ENCODE data around the gene MAPK8.
A peak's percentile ranks its signal among the peaks of the same experiment; 100 is the strongest.

MAPK8 gene

GRCh38 chr10:48292616-48293015, 13.9 kb upstream of the MAPK8 start:
- no peak for DNase-seq (ENCODE audit: low read depth in 2 of 2)

- DNase-seq (ENCODE audit: low read depth in 2 of 2), result no peak
Observed at GRCh38 chr10:48294431-48294830, 12.0 kb upstream of the MAPK8 start.

- DNase-seq (ENCODE audit: low read depth in 2 of 2), result no peak
Observed at GRCh38 chr10:48296576-48297098, 9.8 kb upstream of the MAPK8 start.

GRCh38 chr10:48299066-48299465, 7.4 kb upstream of the MAPK8 start:
- no peak for DNase-seq (ENCODE audit: low read depth in 2 of 2)

- no peak for DNase-seq (ENCODE audit: low read depth in 2 of 2)
Observed at GRCh38 chr10:48299692-48300091, 6.8 kb upstream of the MAPK8 start.

GRCh38 chr10:48300556-48300955, 5.9 kb upstream of the MAPK8 start:
- DNase-seq (ENCODE audit: low read depth in 2 of 2), result no peak

GRCh38 chr10:48302515-48303476, 3.7 kb upstream of the MAPK8 start:
- DNase-seq (ENCODE audit: low read depth in 2 of 2), result no peak

- no peak for DNase-seq (ENCODE audit: low read depth in 2 of 2)
Observed at GRCh38 chr10:48305905-48306264, 592 bp upstream of the MAPK8 start.

GRCh38 chr10:48306870-48307710, 613 bp downstream of the MAPK8 start:
- DNase-seq (ENCODE audit: low read depth in 2 of 2), result peak in 1 of 2 experiments; percentile 15

- no peak for DNase-seq (ENCODE audit: low read depth in 2 of 2)
Observed at GRCh38 chr10:48307711-48308018, 1.2 kb downstream of the MAPK8 start.

GRCh38 chr10:48309711-48310226, 3.3 kb downstream of the MAPK8 start:
- DNase-seq (ENCODE audit: low read depth in 2 of 2), result peak in 1 of 2 experiments; percentile 17

- no peak for DNase-seq (ENCODE audit: low read depth in 2 of 2)
Observed at GRCh38 chr10:48314107-48314506, 7.6 kb downstream of the MAPK8 start.

- no peak for DNase-seq (ENCODE audit: low read depth in 2 of 2)
Observed at GRCh38 chr10:48316236-48316635, 9.8 kb downstream of the MAPK8 start.

GRCh38 chr10:48317321-48317990, 11.0 kb downstream of the MAPK8 start:
- DNase-seq (ENCODE audit: low read depth in 2 of 2), result no peak

GRCh38 chr10:48322017-48322416, 15.5 kb downstream of the MAPK8 start:
- DNase-seq (ENCODE audit: low read depth in 2 of 2), result no peak

- DNase-seq (ENCODE audit: low read depth in 2 of 2), result no peak
Observed at GRCh38 chr10:48324580-48324979, 18.1 kb downstream of the MAPK8 start.

GRCh38 chr10:48330269-48330668, 23.8 kb downstream of the MAPK8 start:
- no peak for DNase-seq (ENCODE audit: low read depth in 2 of 2)

- no peak for DNase-seq (ENCODE audit: low read depth in 2 of 2)
Observed at GRCh38 chr10:48331436-48331835, 25.0 kb downstream of the MAPK8 start.

- DNase-seq (ENCODE audit: low read depth in 2 of 2), result no peak
Observed at GRCh38 chr10:48332166-48332870, 25.8 kb downstream of the MAPK8 start.

GRCh38 chr10:48332871-48333216, 26.4 kb downstream of the MAPK8 start:
- DNase-seq (ENCODE audit: low read depth in 2 of 2), result no peak

GRCh38 chr10:48333856-48334255, 27.4 kb downstream of the MAPK8 start:
- no peak for DNase-seq (ENCODE audit: low read depth in 2 of 2)

Data from fibroblast of skin of left quadriceps (primary cell).